H1 (cell line): Measurements from ENCODE around the gene AHRR. TPM values are rescaled to one million over a fixed set of nuclear protein-coding genes. Genes with fewer than 3 reads are reported as not detected.

Source experiments
- CTCF ChIA-PET: fragments of 300-600 bp; sonication (Branson Sonifier 250); formaldehyde crosslinking; loops from one replicate; lab custom pipeline; 2021; ENCODE audit not compliant: partially characterized antibody; lab: Charles Lee
- POLR2A ChIA-PET: fragments of 300-600 bp; sonication (Branson Sonifier 250); formaldehyde crosslinking; loops from one replicate; lab custom pipeline; 2021; ENCODE audit warnings: inconsistent platforms; ENCODE audit not compliant: partially characterized antibody; lab: Charles Lee
- DNase-seq, 2 experiments: peaks; one replicate each; pipeline versions ENCODE4 v3.0.0 to v3.0.0-alpha.2; 2010 to 2022; ENCODE audit warnings: low spot score in 2 of 2, low read depth in 1 of 2, mixed read lengths in 1 of 2
- FAIRE-seq: peaks from 2 replicates; lab custom pipeline; 2011; peaks lifted over from hg19 to GRCh38; lab: Jason Lieb, UNC
- H2AFZ ChIP-seq: 2 replicates; pipeline ENCODE4 v1.8.1; 2012; ENCODE audit warnings: low read length, inconsistent platforms
- H2AK5ac ChIP-seq: 2 replicates; pipeline ENCODE4 v1.6.1; 2013; ENCODE audit warnings: low read depth, low read length
- H2BK120ac ChIP-seq: replicated peaks from 2 replicates; pipeline ENCODE3; 2013; ENCODE audit warnings: low read depth, low read length, inconsistent platforms
- H2BK12ac ChIP-seq: 2 replicates; pipeline ENCODE4 v1.6.1; 2013; ENCODE audit warnings: low read depth, low read length
- H2BK15ac ChIP-seq: 2 replicates; pipeline ENCODE4 v1.6.1; 2013; ENCODE audit warnings: low read length
- H2BK20ac ChIP-seq: 2 replicates; pipeline ENCODE4 v1.6.1; 2013; ENCODE audit warnings: low read length
- H2BK5ac ChIP-seq: 2 replicates; pipeline ENCODE4 v1.6.1; 2013; ENCODE audit warnings: low read depth, low read length
- H3K14ac ChIP-seq: 2 replicates; pipeline ENCODE4 v1.6.1; 2013; ENCODE audit warnings: inconsistent platforms; ENCODE audit not compliant: insufficient read length
- H3K18ac ChIP-seq: 2 replicates; pipeline ENCODE4 v1.6.1; 2013; ENCODE audit warnings: low read length; ENCODE audit errors: extremely low read depth
- H3K23ac ChIP-seq: 2 replicates; pipeline ENCODE4 v1.6.1; 2013; ENCODE audit warnings: inconsistent platforms; ENCODE audit not compliant: insufficient read length
- H3K23me2 ChIP-seq: 2 replicates; pipeline ENCODE4 v1.6.1; 2013; ENCODE audit warnings: low read depth, low read length
- H3K27ac ChIP-seq: 2 replicates; pipeline ENCODE4 v1.6.1; 2011; ENCODE audit warnings: low read depth, low read length, inconsistent platforms
- H3K27me3 ChIP-seq, 4 experiments: replicated peaks in 1 of 4; 1 replicate in 1 of 4; 2 replicates in 3 of 4; pipeline versions ENCODE4 v1.6.1 to v1.8.1; 2011 to 2013; ENCODE audit warnings: low read length in 3 of 4, mild to moderate bottlenecking in 3 of 4, inconsistent platforms in 2 of 4, mixed read lengths in 2 of 4, moderate library complexity in 1 of 4; ENCODE audit not compliant: control insufficient read depth in 3 of 4, insufficient read depth in 3 of 4; ENCODE audit errors: extremely low read depth in 1 of 4
- H3K36me3 ChIP-seq, 4 experiments: 2 replicates each; pipeline versions ENCODE4 v1.6.1 to v1.8.1; 2011 to 2013; ENCODE audit warnings: mild to moderate bottlenecking in 4 of 4, low read length in 3 of 4, moderate library complexity in 2 of 4, control low read depth in 1 of 4, inconsistent platforms in 1 of 4; ENCODE audit not compliant: insufficient read depth in 4 of 4, control insufficient read depth in 2 of 4
- H3K4ac ChIP-seq: replicated peaks from 2 replicates; pipeline ENCODE3; 2013; ENCODE audit warnings: low read length, low read depth, mixed read lengths, inconsistent platforms; ENCODE audit not compliant: insufficient read length
- H3K4me1 ChIP-seq, 4 experiments: replicated peaks in 1 of 4; 1 replicate in 1 of 4; 2 replicates in 3 of 4; pipeline versions ENCODE4 v1.6.1 to v1.8.1; 2011 to 2013; ENCODE audit warnings: low read length in 3 of 4, inconsistent platforms in 2 of 4, mixed read lengths in 1 of 4; ENCODE audit not compliant: insufficient read depth in 4 of 4, control insufficient read depth in 3 of 4
- H3K4me2 ChIP-seq, 2 experiments: 2 replicates each; pipeline versions ENCODE4 v1.6.1 to v1.8.1; 2011 to 2013; ENCODE audit warnings: low read depth in 2 of 2, low read length in 2 of 2, control low read depth in 1 of 2, inconsistent platforms in 1 of 2, mild to moderate bottlenecking in 1 of 2; ENCODE audit not compliant: insufficient read depth in 1 of 2
- H3K4me3 ChIP-seq, 4 experiments: fragments of 200-600, 300-600 bp in 1 of 4; sonication (generic), shearing (Covaris generic), sonication (Bioruptor Twin) in 1 of 4; 2 replicates each; pipeline versions ENCODE4 v1.5.1 to v1.8.1; 2011 to 2016; ENCODE audit warnings: low read length in 4 of 4, low read depth in 3 of 4, control low read depth in 2 of 4, inconsistent platforms in 2 of 4, mild to moderate bottlenecking in 2 of 4, mixed read lengths in 1 of 4, moderate library complexity in 1 of 4; ENCODE audit not compliant: insufficient read depth in 2 of 4; ENCODE audit errors: extremely low read depth in 1 of 4
- H3K56ac ChIP-seq: replicated peaks from 2 replicates; pipeline ENCODE3; 2013; ENCODE audit warnings: low read depth, mild to moderate bottlenecking, mixed read lengths, low read length, inconsistent platforms; ENCODE audit not compliant: insufficient read length
- H3K79me1 ChIP-seq: 2 replicates; pipeline ENCODE4 v1.6.1; 2013; ENCODE audit warnings: low read depth, low read length, control low read depth
- H3K79me2 ChIP-seq, 2 experiments: 2 replicates each; pipeline versions ENCODE4 v1.6.1 to v1.8.1; 2012 to 2013; ENCODE audit warnings: low read length in 2 of 2, mild to moderate bottlenecking in 2 of 2, inconsistent platforms in 1 of 2; ENCODE audit not compliant: insufficient read depth in 2 of 2, control insufficient read depth in 1 of 2
- H3K9ac ChIP-seq, 4 experiments: replicated peaks in 1 of 4; 1 replicate in 1 of 4; 2 replicates in 3 of 4; pipeline versions ENCODE4 v1.6.1 to v1.8.1; 2011 to 2013; ENCODE audit warnings: low read depth in 3 of 4, low read length in 3 of 4, control low read depth in 2 of 4, mild to moderate bottlenecking in 2 of 4, moderate library complexity in 2 of 4, inconsistent platforms in 1 of 4; ENCODE audit errors: extremely low read depth in 1 of 4
- H3K9me3 ChIP-seq, 2 experiments: 2 replicates each; pipeline versions ENCODE4 v1.6.1 to v1.8.1; 2012 to 2013; ENCODE audit warnings: mild to moderate bottlenecking in 2 of 2, moderate library complexity in 2 of 2, control low read depth in 1 of 2, inconsistent platforms in 1 of 2, low read depth in 1 of 2, low read length in 1 of 2, mixed read lengths in 1 of 2; ENCODE audit not compliant: insufficient read depth in 2 of 2
- H4K20me1 ChIP-seq, 2 experiments: replicated peaks in 1 of 2; 2 replicates each; pipeline versions ENCODE3 to v1.8.1; 2011 to 2013; ENCODE audit warnings: inconsistent platforms in 2 of 2, low read length in 2 of 2, mild to moderate bottlenecking in 1 of 2; ENCODE audit not compliant: insufficient read depth in 2 of 2, control insufficient read depth in 1 of 2
- H4K5ac ChIP-seq: 2 replicates; pipeline ENCODE4 v1.6.1; 2013; ENCODE audit warnings: low read length, low read depth, mixed read lengths, inconsistent platforms; ENCODE audit not compliant: insufficient read length
- H4K8ac ChIP-seq: 2 replicates; pipeline ENCODE4 v1.8.0; 2013; ENCODE audit warnings: mild to moderate bottlenecking, moderate library complexity, low read length, inconsistent platforms; ENCODE audit not compliant: insufficient read depth; ENCODE audit errors: extremely low read depth
- H4K91ac ChIP-seq: replicated peaks from 2 replicates; pipeline ENCODE3; 2013; ENCODE audit warnings: low read length, mixed read lengths, inconsistent platforms; ENCODE audit not compliant: insufficient read length
- BCL11A ChIP-seq, 2 experiments: IDR thresholded peaks; one replicate each; pipeline ENCODE4 v1.6.1; 2011; ENCODE audit warnings: low read depth in 2 of 2, low read length in 2 of 2, mild to moderate bottlenecking in 2 of 2
- CEBPB ChIP-seq: IDR thresholded peaks from 2 replicates; pipeline ENCODE4 v1.6.1; 2012; ENCODE audit warnings: low read depth, low read length
- KDM4A ChIP-seq: IDR thresholded peaks from one replicate; pipeline ENCODE4 v1.7.1; 2012; ENCODE audit warnings: low read depth, mild to moderate bottlenecking, moderate library complexity, low read length, inconsistent platforms; ENCODE audit not compliant: severe bottlenecking
- MAFK ChIP-seq: IDR thresholded peaks from 2 replicates; pipeline ENCODE4 v1.6.1; 2012; ENCODE audit warnings: low read depth, mild to moderate bottlenecking, improper control_type of control experiment, low read length
- PHF8 ChIP-seq: fragments of 200-600 bp; sonication (generic); conservative IDR thresholded peaks from 2 replicates; pipeline ENCODE4 v1.7.1; 2012; ENCODE audit warnings: low read depth, mild to moderate bottlenecking, inconsistent platforms, low read length, moderate library complexity
- POLR2A ChIP-seq, 2 experiments: IDR thresholded peaks; 1 replicate in 1 of 2; 2 replicates in 1 of 2; pipeline ENCODE4 v1.6.1; 2011; ENCODE audit warnings: low read depth in 2 of 2, low read length in 2 of 2, mild to moderate bottlenecking in 2 of 2; ENCODE audit errors: control extremely low read depth in 1 of 2
- POLR2AphosphoS5 ChIP-seq: IDR thresholded peaks from 2 replicates; pipeline ENCODE4 v1.6.1; 2011; ENCODE audit warnings: low read depth, low read length
- RNF2 ChIP-seq: fragments of 200-900, 300-1000 bp; sonication (generic); IDR thresholded peaks from 2 replicates; pipeline ENCODE4 v1.7.1; 2016; ENCODE audit warnings: borderline replicate concordance, low read depth, mild to moderate bottlenecking, antibody characterized with exemption, low read length; ENCODE audit not compliant: poor library complexity, severe bottlenecking; ENCODE audit errors: missing control alignments
- SP4 ChIP-seq: IDR thresholded peaks from 2 replicates; pipeline ENCODE4 v1.6.1; 2012; ENCODE audit warnings: low read length, inconsistent platforms
- TAF7 ChIP-seq: optimal IDR thresholded peaks from 2 replicates; pipeline ENCODE3; 2011; ENCODE audit warnings: low read depth, mild to moderate bottlenecking, inconsistent platforms, low read length, moderate library complexity, borderline replicate concordance
- ZNF274 ChIP-seq: IDR thresholded peaks from 2 replicates; pipeline ENCODE4 v1.7.0; 2012; ENCODE audit warnings: low read length, borderline replicate concordance; ENCODE audit errors: extremely low read depth
- WGBS, 2 experiments: shearing (Covaris generic) in 1 of 2; methylation state at CpG; one replicate each; pipeline versions ENCODE4 v1.1.6 to v1.1.7; 2013 to 2015; ENCODE audit warnings: low lambda C conversion rate in 2 of 2, mixed read lengths in 2 of 2, inconsistent platforms in 1 of 2, low coverage in 1 of 2, missing lambda C conversion rate in 1 of 2; ENCODE audit not compliant: insufficient replicate concordance in 2 of 2, insufficient coverage in 1 of 2, insufficient read length in 1 of 2; ENCODE audit errors: extremely low coverage in 1 of 2, missing lambda C conversion rate in 1 of 2; 5-methylcytosine and 5-hydroxymethylcytosine counted together
- polyA plus RNA-seq, 7 experiments: library from polyadenylated mRNA; depleted of rRNA in 3 of 7; stranded (reverse) in 5 of 7; unstranded in 2 of 7; fragments of >200 nt in 5 of 7; fragments of 200-250 nt in 2 of 7; gene quantifications; 1 replicate in 5 of 7; 2 replicates in 1 of 7; 4 replicates in 1 of 7; pipeline versions ENCODE4 v1.2.1 to v1.2.3, GENCODE V29; 2011 to 2013; ENCODE audit warnings: missing spikeins in 2 of 7, mixed read lengths in 2 of 7
- total RNA-seq: library from RNA; stranded (reverse); fragmentation: NEBNext Ultra II Directional; extraction: Animal tissue kit (Norgen Biotek cat#: 25700); gene quantifications from 2 replicates; pipeline ENCODE4 v1.2.1, GENCODE V29; 2021
- TF ChIP-seq, protein P1 (sequence below): IDR thresholded peaks from 2 replicates; pipeline ENCODE4 v1.6.1; 2011; ENCODE audit warnings: low read length, improper control_type of control experiment

Gene AHRR
- total and polyA plus RNA-seq, 2 of the 8 experiments (the other 6 are each of a cell fraction or from before 2014, with no cell fraction given), result 0.41 to 0.80 TPM

DNA sequence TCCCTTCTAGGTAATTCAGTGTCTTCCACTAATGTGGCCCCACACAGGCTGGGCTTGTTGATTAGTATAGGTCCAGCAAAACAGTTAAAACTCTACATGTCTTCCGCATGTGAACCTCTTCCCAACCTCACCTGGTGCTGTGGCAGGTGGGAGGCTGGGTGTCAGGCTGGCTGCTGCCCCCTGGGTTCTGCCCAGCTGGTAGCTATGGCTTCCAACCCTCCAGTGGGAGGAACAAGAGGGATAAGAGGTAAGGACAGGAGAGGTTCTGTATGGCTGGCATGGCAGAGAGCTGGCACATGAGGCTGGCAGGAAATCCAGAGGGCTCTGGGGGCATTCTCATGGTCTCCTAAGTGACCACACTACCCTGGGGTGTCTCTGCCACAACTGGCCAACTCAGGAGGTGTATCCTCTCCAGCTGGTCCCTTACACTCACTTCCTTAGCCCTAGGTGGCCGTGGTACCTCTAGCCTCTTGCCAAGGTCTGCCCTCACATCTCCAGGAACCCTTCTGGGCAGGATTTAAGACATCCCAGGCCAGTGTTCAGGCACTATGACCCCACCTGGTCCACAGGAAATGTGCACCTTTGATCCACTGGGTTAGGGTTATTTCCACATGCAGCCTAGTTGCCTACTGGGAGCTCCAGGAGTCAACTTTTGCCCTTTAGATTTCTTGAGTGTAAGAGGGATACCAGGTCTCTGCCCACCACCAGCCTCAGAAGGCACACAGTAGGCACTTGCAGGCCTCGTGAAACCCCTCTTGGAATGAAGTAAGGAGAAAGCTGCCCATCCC is 41.7 kb downstream of the AHRR start:
- Histone ChIP-seq H3K4me2 (no peak overlapping the region), H2AK5ac (no peak overlapping the region), H3K79me2 (no peaks in the 10 kb centered on the region), H3K27ac (no peak overlapping the region), H3K4ac (no peak overlapping the region), H2BK15ac (no peak overlapping the region), H2BK20ac (no peak overlapping the region), H3K4me3 (no peak overlapping the region), H4K8ac (no peak overlapping the region), H3K4me1 (peaks cover 0 to under 1% (median 0%) of the 10 kb centered on the region in 4 experiments; a peak in 2 of 7 replicates), H2BK120ac (no peak overlapping the region), H2AFZ (no peak overlapping the region), H3K79me1 (no peaks in the 10 kb centered on the region), H4K91ac (no peak overlapping the region), H3K14ac (no peak overlapping the region), H2BK12ac (no peak overlapping the region), H4K5ac (no peak overlapping the region), H3K18ac (no peak overlapping the region), H3K56ac (no peak overlapping the region), H3K9ac (no peak overlapping the region), H3K9me3 (no peaks in the 10 kb centered on the region), H3K23ac (no peak overlapping the region), H3K36me3 (no peaks in the 10 kb centered on the region), H3K23me2 (no peaks in the 10 kb centered on the region), H3K27me3 (no peaks in the 10 kb centered on the region), H2BK5ac (no peak overlapping the region), H4K20me1 (no peaks in the 10 kb centered on the region)
- DNase-seq, result peak in 1 of 2 experiments; percentile 22
- no peak for FAIRE-seq
- ChIA-PET POLR2A (no interaction called here), CTCF (interaction anchor here (1.0 to 1.6 kb wide), 5 partner anchors 9 to 79 kb away, joined by 3 to 4 read pairs (median 3); no protein-coding TSS in a partner anchor)
- WGBS, 2 experiments, result 88% methylated on average over 3 of the region's 3 CpGs; no CpG with 5 or more reads in 1 of the 2 experiments
- TF ChIP-seq POLR2A (IDR thresholded peaks at IDR 0.05; ENCODE audit: control extremely low read depth in 1 of 2, low read depth in 2 of 2, low read length in 2 of 2) (no peak), KDM4A (no peak), SP4 (no peak), BCL11A (IDR thresholded peaks at IDR 0.05; ENCODE audit: low read depth in 2 of 2, low read length in 2 of 2) (no peak), TAF7 (no peak), MAFK (no peak), CEBPB (no peak), RNF2 (no peak), PHF8 (no peak), POLR2AphosphoS5 (no peak), ZNF274 (no peak)
- TF ChIP-seq, protein P1, sequence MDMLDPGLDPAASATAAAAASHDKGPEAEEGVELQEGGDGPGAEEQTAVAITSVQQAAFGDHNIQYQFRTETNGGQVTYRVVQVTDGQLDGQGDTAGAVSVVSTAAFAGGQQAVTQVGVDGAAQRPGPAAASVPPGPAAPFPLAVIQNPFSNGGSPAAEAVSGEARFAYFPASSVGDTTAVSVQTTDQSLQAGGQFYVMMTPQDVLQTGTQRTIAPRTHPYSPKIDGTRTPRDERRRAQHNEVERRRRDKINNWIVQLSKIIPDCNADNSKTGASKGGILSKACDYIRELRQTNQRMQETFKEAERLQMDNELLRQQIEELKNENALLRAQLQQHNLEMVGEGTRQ, result no peak
